Karpas-422 (cell line): ENCODE data around the gene FNTB. TPM values are rescaled to one million over a fixed set of nuclear protein-coding genes. Genes with fewer than 3 reads are reported as not detected.

Experiments used
- DNase-seq: peaks from one replicate; pipeline ENCODE4 v3.0.0-alpha.2; 2015
- H2AFZ ChIP-seq: fragments of 200-600 bp; sonication (generic); 2 replicates; pipeline ENCODE4 v1.6.1; 2014; ENCODE audit warnings: antibody characterized with exemption, low read length, mixed read lengths
- H3K27ac ChIP-seq: fragments of 200-600 bp; sonication (generic); 2 replicates; pipeline ENCODE4 v1.5.1; 2014; ENCODE audit warnings: mild to moderate bottlenecking, low read length, moderate library complexity
- H3K27me3 ChIP-seq: fragments of 200-600 bp; sonication (generic); 2 replicates; pipeline ENCODE4 v1.6.1; 2014; ENCODE audit warnings: low read length, mixed read lengths
- H3K36me3 ChIP-seq: fragments of 200-600 bp; sonication (generic); 2 replicates; pipeline ENCODE4 v1.6.1; 2014; ENCODE audit warnings: low read length, mixed read lengths; ENCODE audit not compliant: insufficient read depth
- H3K4me1 ChIP-seq: fragments of 200-600 bp; sonication (generic); 2 replicates; pipeline ENCODE4 v1.6.1; 2014; ENCODE audit warnings: mild to moderate bottlenecking, low read length, mixed read lengths
- H3K4me2 ChIP-seq: fragments of 200-600 bp; sonication (generic); 2 replicates; pipeline ENCODE4 v1.6.1; 2014; ENCODE audit warnings: low read length, low read depth, mild to moderate bottlenecking; ENCODE audit not compliant: poor library complexity, severe bottlenecking
- H3K4me3 ChIP-seq: fragments of 200-600 bp; sonication (generic); 2 replicates; pipeline ENCODE4 v1.5.1; 2014; ENCODE audit warnings: mild to moderate bottlenecking, antibody characterized with exemption, low read length, mixed read lengths
- H3K79me2 ChIP-seq: fragments of 200-600 bp; sonication (generic); 2 replicates; pipeline ENCODE4 v1.6.1; 2014; ENCODE audit warnings: mild to moderate bottlenecking, low read length, mixed read lengths
- H3K9ac ChIP-seq: fragments of 200-600 bp; sonication (generic); 2 replicates; pipeline ENCODE4 v1.6.0; 2014; ENCODE audit warnings: low read length
- H3K9me2 ChIP-seq: fragments of 200-600 bp; sonication (generic), shearing (Covaris generic); replicated peaks from 2 replicates; pipeline ENCODE4 v1.6.0; 2014; ENCODE audit warnings: mild to moderate bottlenecking, low read length, moderate library complexity; ENCODE audit not compliant: insufficient read depth
- H3K9me3 ChIP-seq: fragments of 300-700, 200-600 bp; sonication (generic); 2 replicates; pipeline ENCODE4 v1.6.1; 2014; ENCODE audit warnings: low read length, mixed read lengths
- H4K20me1 ChIP-seq: fragments of 200-600 bp; sonication (generic); 2 replicates; pipeline ENCODE4 v1.6.1; 2014; ENCODE audit warnings: mild to moderate bottlenecking, antibody characterized with exemption, low read length, low read depth; ENCODE audit not compliant: insufficient read depth
- total RNA-seq: library from RNA; depleted of rRNA; stranded (reverse); fragments of >200 nt; shearing (Covaris generic); gene quantifications from 2 replicates; pipeline ENCODE4 v1.2.3, GENCODE V29; 2014; ENCODE audit warnings: low replicate concordance

The FNTB gene
- total RNA-seq, 1 experiment from 2014 or later = 16.0 TPM

GRCh38 chr14:65006261-65006721 lies 19.6 kb downstream of the FNTB start:
- H3K27me3 ChIP-seq = no peaks in the 10 kb centered on the region
- no peak overlapping the region for H3K27ac ChIP-seq
- no peaks in the 10 kb centered on the region for H4K20me1 ChIP-seq
- no peak overlapping the region for H3K4me2 ChIP-seq
- no peaks in the 10 kb centered on the region for H3K9me3 ChIP-seq
- no peak overlapping the region for H3K4me3 ChIP-seq
- no peaks in the 10 kb centered on the region for H3K9me2 ChIP-seq
- peaks cover 31% of the 10 kb centered on the region for H3K79me2 ChIP-seq
- H2AFZ ChIP-seq = no peak overlapping the region
- DNase-seq = no peak
- peaks cover 22% of the 10 kb centered on the region for H3K4me1 ChIP-seq
- no peaks in the 10 kb centered on the region; the same call in 1 of the 2 replicates for H3K36me3 ChIP-seq
- H3K9ac ChIP-seq = no peak overlapping the region

GRCh38 chr14:65007202-65007601 lies 20.5 kb downstream of the FNTB start:
- Histone ChIP-seq H3K79me2 (peaks cover 23% of the 10 kb centered on the region; the same call in 1 of the 2 replicates), H3K27me3 (no peaks in the 10 kb centered on the region), H3K9me2 (no peaks in the 10 kb centered on the region), H2AFZ (no peak overlapping the region), H3K9ac (no peak overlapping the region), H3K27ac (peak overlapping the region; percentile 12; the same call in 1 of the 2 replicates), H3K9me3 (no peaks in the 10 kb centered on the region), H3K4me3 (no peak overlapping the region), H3K4me2 (no peak overlapping the region), H4K20me1 (no peaks in the 10 kb centered on the region), H3K36me3 (no peaks in the 10 kb centered on the region; the same call in 1 of the 2 replicates), H3K4me1 (peaks cover 29% of the 10 kb centered on the region)
- no peak for DNase-seq

GRCh38 chr14:65010211-65010931 lies 23.7 kb downstream of the FNTB start:
- H4K20me1 ChIP-seq = no peaks in the 10 kb centered on the region
- H3K4me3 ChIP-seq = no peak overlapping the region
- no peaks in the 10 kb centered on the region for H3K27me3 ChIP-seq
- H3K36me3 ChIP-seq = no peaks in the 10 kb centered on the region; the same call in 1 of the 2 replicates
- peaks cover 6% of the 10 kb centered on the region; the same call in 1 of the 2 replicates for H3K79me2 ChIP-seq
- H3K9me2 ChIP-seq = no peaks in the 10 kb centered on the region
- no peak overlapping the region for H3K4me2 ChIP-seq
- DNase-seq = no peak
- no peak overlapping the region for H3K9ac ChIP-seq
- no peak overlapping the region for H2AFZ ChIP-seq
- no peaks in the 10 kb centered on the region for H3K9me3 ChIP-seq
- H3K4me1 ChIP-seq = peaks cover 51% of the 10 kb centered on the region
- H3K27ac ChIP-seq = no peak overlapping the region

GRCh38 chr14:65011538-65011937 lies 24.8 kb downstream of the FNTB start:
- H3K36me3 ChIP-seq = no peaks in the 10 kb centered on the region
- H4K20me1 ChIP-seq = no peaks in the 10 kb centered on the region
- H3K27me3 ChIP-seq = no peaks in the 10 kb centered on the region
- H3K27ac ChIP-seq = peak overlapping the region; percentile 84
- H3K4me2 ChIP-seq = no peak overlapping the region
- H3K9me3 ChIP-seq = no peaks in the 10 kb centered on the region
- H3K9ac ChIP-seq = no peak overlapping the region
- H3K4me3 ChIP-seq = no peak overlapping the region
- no peak for DNase-seq
- no peak overlapping the region for H2AFZ ChIP-seq
- H3K9me2 ChIP-seq = no peaks in the 10 kb centered on the region
- H3K4me1 ChIP-seq = peaks cover 47% of the 10 kb centered on the region
- peaks cover 6% of the 10 kb centered on the region; the same call in 1 of the 2 replicates for H3K79me2 ChIP-seq

- H3K9me3 ChIP-seq = no peaks in the 10 kb centered on the region
- peaks cover 40% of the 10 kb centered on the region for H3K4me1 ChIP-seq
- H3K9me2 ChIP-seq = no peaks in the 10 kb centered on the region
- H4K20me1 ChIP-seq = no peaks in the 10 kb centered on the region
- H3K9ac ChIP-seq = no peak overlapping the region
- no peak overlapping the region for H3K4me3 ChIP-seq
- no peak for DNase-seq
- no peaks in the 10 kb centered on the region for H3K27me3 ChIP-seq
- H3K27ac ChIP-seq = peak overlapping the region; percentile 84
- H3K36me3 ChIP-seq = no peaks in the 10 kb centered on the region
- H2AFZ ChIP-seq = no peak overlapping the region
- H3K4me2 ChIP-seq = peak overlapping the region; percentile 61
- peaks cover 6% of the 10 kb centered on the region; the same call in 1 of the 2 replicates for H3K79me2 ChIP-seq
Measured at GRCh38 chr14:65012353-65012752, 25.7 kb downstream of the FNTB start.

- no peak for DNase-seq
- Histone ChIP-seq H4K20me1 (no peaks in the 10 kb centered on the region), H3K9me3 (no peaks in the 10 kb centered on the region), H3K9ac (no peak overlapping the region), H3K79me2 (no peaks in the 10 kb centered on the region; the same call in 1 of the 2 replicates), H2AFZ (no peak overlapping the region), H3K36me3 (no peaks in the 10 kb centered on the region), H3K4me2 (no peak overlapping the region), H3K27ac (no peak overlapping the region), H3K27me3 (no peaks in the 10 kb centered on the region), H3K4me1 (peaks cover 37% of the 10 kb centered on the region), H3K4me3 (no peak overlapping the region), H3K9me2 (no peaks in the 10 kb centered on the region)
Measured at GRCh38 chr14:65015391-65015790, 28.7 kb downstream of the FNTB start.

- Histone ChIP-seq H3K27ac (no peak overlapping the region), H3K27me3 (no peaks in the 10 kb centered on the region), H4K20me1 (no peaks in the 10 kb centered on the region), H3K4me1 (peaks cover 36% of the 10 kb centered on the region), H3K9ac (no peak overlapping the region), H3K36me3 (no peaks in the 10 kb centered on the region), H3K4me2 (no peak overlapping the region), H3K9me3 (no peaks in the 10 kb centered on the region), H3K79me2 (no peaks in the 10 kb centered on the region), H3K9me2 (no peaks in the 10 kb centered on the region), H3K4me3 (no peak overlapping the region), H2AFZ (no peak overlapping the region)
- DNase-seq = no peak
Measured at GRCh38 chr14:65016471-65016870, 29.8 kb downstream of the FNTB start.

GRCh38 chr14:65019944-65020566 lies 33.4 kb downstream of the FNTB start:
- Histone ChIP-seq H3K27me3 (no peaks in the 10 kb centered on the region), H3K4me2 (no peak overlapping the region), H3K4me1 (peaks cover 7% of the 10 kb centered on the region; the same call in 1 of the 2 replicates), H3K27ac (peak overlapping the region; percentile 50), H3K36me3 (no peaks in the 10 kb centered on the region), H2AFZ (no peak overlapping the region), H3K9ac (no peak overlapping the region), H3K9me3 (no peaks in the 10 kb centered on the region), H4K20me1 (no peaks in the 10 kb centered on the region), H3K79me2 (peaks cover 2% of the 10 kb centered on the region; the same call in 1 of the 2 replicates), H3K4me3 (no peak overlapping the region), H3K9me2 (no peaks in the 10 kb centered on the region)
- peak; percentile 76 for DNase-seq
